ENCODE measurements around the gene CAMKMT. TPM values are rescaled to one million over a fixed set of nuclear protein-coding genes. Genes with fewer than 3 reads are reported as not detected.

Gene CAMKMT
- total RNA-seq, 3 donors from 2014 or later (not counting 1 experiment from before 2014, with no cell fraction given), result 18.1 to 25.0 (median 20.6) TPM

DNA sequence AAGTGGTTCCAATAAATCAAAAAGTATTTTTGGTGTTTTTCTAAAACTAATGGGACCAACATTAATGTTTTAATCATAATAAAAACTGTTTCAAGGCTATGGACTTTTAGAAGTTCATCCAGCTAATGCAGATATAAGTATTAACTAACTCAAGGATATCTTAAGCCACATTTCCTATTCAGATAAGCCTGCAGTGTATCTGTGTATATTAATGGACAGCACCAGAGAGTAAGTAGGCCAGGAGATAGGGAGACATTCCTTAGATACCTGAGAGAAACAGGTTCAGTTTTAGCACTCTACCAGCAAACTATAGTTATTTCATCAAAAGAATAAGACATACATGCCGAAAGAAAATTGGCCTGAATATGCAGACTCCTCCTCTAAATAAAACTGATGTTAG lies 27.8 kb upstream of the CAMKMT start:
- H3K27ac Mint-ChIP-seq, result no peak overlapping the region
- peaks cover 31% of the 10 kb centered on the region for H3K36me3 Mint-ChIP-seq
- 100% methylated on average over 1 of the region's 1 CpG for WGBS (ENCODE audit: insufficient coverage)
- H3K27ac ChIP-seq (ENCODE audit: low read length), result no peak overlapping the region
- H3K4me1 ChIP-seq (ENCODE audit: control insufficient read depth, insufficient read depth, low read length), result no peaks in the 10 kb centered on the region
- DNase-seq (no peak), ATAC-seq (no peak)
- no peaks in the 10 kb centered on the region for H3K27me3 Mint-ChIP-seq (ENCODE audit: low read depth in 2 of 2)
- TF ChIP-seq, protein P1, sequence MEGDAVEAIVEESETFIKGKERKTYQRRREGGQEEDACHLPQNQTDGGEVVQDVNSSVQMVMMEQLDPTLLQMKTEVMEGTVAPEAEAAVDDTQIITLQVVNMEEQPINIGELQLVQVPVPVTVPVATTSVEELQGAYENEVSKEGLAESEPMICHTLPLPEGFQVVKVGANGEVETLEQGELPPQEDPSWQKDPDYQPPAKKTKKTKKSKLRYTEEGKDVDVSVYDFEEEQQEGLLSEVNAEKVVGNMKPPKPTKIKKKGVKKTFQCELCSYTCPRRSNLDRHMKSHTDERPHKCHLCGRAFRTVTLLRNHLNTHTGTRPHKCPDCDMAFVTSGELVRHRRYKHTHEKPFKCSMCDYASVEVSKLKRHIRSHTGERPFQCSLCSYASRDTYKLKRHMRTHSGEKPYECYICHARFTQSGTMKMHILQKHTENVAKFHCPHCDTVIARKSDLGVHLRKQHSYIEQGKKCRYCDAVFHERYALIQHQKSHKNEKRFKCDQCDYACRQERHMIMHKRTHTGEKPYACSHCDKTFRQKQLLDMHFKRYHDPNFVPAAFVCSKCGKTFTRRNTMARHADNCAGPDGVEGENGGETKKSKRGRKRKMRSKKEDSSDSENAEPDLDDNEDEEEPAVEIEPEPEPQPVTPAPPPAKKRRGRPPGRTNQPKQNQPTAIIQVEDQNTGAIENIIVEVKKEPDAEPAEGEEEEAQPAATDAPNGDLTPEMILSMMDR (IDR thresholded peaks at IDR 0.05), result no peak
- peaks cover 7 to 10% of the 10 kb centered on the region in 2 donors for H3K4me1 Mint-ChIP-seq
- H3K9me3 Mint-ChIP-seq, result no peaks in the 10 kb centered on the region
- H3K36me3 ChIP-seq (ENCODE audit: control insufficient read depth, insufficient read depth, low read length), result peaks cover 45% of the 10 kb centered on the region
- H3K27me3 ChIP-seq (ENCODE audit: control insufficient read depth, insufficient read depth, low read length), result no peaks in the 10 kb centered on the region
- intact Hi-C loops (cut with micrococcal nuclease), result no loop called here
- no peak overlapping the region for H3K4me3 Mint-ChIP-seq
- no peaks in the 10 kb centered on the region for H3K9me3 ChIP-seq (ENCODE audit: control insufficient read depth, insufficient read depth, low read length)
- no peak overlapping the region for H3K4me3 ChIP-seq (ENCODE audit: low read length)

DNA sequence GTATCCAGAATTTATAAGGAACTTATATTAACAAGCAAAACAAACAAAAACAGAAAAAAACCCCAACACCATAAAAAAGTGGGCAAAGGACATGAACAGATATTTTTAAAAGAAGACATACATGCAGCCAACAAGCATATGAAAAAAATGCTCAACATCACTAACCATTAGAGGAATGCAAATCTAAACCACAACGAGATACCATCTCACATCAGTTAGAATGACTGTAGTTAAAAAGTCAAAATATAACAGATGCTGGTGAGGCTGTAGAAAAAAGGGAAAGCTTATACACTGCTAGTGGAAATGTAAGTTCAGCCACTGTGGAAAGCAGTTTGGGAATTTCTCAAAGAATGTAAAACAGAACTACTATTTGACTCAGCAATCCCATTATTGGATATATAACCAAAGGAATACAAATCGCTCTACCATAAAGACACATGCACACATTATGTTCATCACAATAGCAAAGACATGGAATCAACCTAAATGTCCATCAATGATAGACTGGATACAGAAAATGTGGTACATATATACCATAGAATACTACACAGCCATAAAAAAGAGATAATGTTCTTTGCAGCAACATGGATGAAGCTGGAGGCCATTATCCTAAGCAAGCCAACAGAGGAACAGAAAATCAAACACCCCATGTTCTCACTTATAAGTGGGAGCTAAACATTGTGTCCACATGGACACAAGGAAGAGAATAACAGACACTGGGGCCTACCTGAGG lies 25.8 kb upstream of the CAMKMT start:
- H3K4me1 Mint-ChIP-seq, result peaks cover 7 to 10% of the 10 kb centered on the region in 2 donors
- TF ChIP-seq, protein P1 (IDR thresholded peaks at IDR 0.05), result no peak
- ATAC-seq (no peak), DNase-seq (no peak)
- Histone ChIP-seq H3K4me1 (ENCODE audit: control insufficient read depth, insufficient read depth, low read length) (no peaks in the 10 kb centered on the region), H3K4me3 (ENCODE audit: low read length) (no peak overlapping the region), H3K36me3 (ENCODE audit: control insufficient read depth, insufficient read depth, low read length) (peaks cover 49% of the 10 kb centered on the region), H3K27ac (ENCODE audit: low read length) (no peak overlapping the region), H3K9me3 (ENCODE audit: control insufficient read depth, insufficient read depth, low read length) (no peaks in the 10 kb centered on the region), H3K27me3 (ENCODE audit: control insufficient read depth, insufficient read depth, low read length) (no peaks in the 10 kb centered on the region)
- WGBS (ENCODE audit: insufficient coverage), result no CpG with 5 or more reads among the region's 2 CpGs
- intact Hi-C loops (cut with micrococcal nuclease), result no loop called here
- no peak overlapping the region for H3K4me3 Mint-ChIP-seq
- H3K27me3 Mint-ChIP-seq (ENCODE audit: low read depth in 2 of 2), result no peaks in the 10 kb centered on the region
- no peaks in the 10 kb centered on the region for H3K9me3 Mint-ChIP-seq
- no peak overlapping the region for H3K27ac Mint-ChIP-seq
- H3K36me3 Mint-ChIP-seq, result peaks cover 31% of the 10 kb centered on the region

DNA sequence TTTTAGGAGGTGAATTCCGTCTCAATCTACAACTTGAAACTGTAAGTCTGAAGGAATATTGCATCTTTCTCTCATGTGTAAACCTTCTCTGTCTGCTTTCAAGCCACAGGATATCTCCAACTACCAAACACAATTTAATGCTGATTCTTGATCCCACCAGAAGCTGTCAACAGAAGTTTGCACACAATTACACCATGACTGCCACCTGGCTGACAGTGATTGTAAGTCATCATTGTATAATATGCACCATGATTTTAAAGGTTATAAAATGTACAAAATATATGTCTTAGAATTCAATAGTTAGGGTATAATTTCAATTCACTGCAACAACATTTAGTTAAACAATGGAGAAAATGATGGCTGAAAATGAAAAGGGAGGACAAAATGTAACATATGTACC lies 18.9 kb upstream of the CAMKMT start:
- Mint-ChIP-seq H3K36me3 (peaks cover 13% of the 10 kb centered on the region), H3K27ac (peak overlapping the region in 1 of 2 donors; percentile 54), H3K9me3 (no peaks in the 10 kb centered on the region), H3K4me3 (no peak overlapping the region), H3K27me3 (ENCODE audit: low read depth in 2 of 2) (no peaks in the 10 kb centered on the region), H3K4me1 (no peaks in the 10 kb centered on the region)
- no peaks in the 10 kb centered on the region for H3K27me3 ChIP-seq (ENCODE audit: control insufficient read depth, insufficient read depth, low read length)
- no peak overlapping the region for H3K27ac ChIP-seq (ENCODE audit: low read length)
- no peaks in the 10 kb centered on the region for H3K9me3 ChIP-seq (ENCODE audit: control insufficient read depth, insufficient read depth, low read length)
- H3K36me3 ChIP-seq (ENCODE audit: control insufficient read depth, insufficient read depth, low read length), result peaks cover 42% of the 10 kb centered on the region
- intact Hi-C loops (cut with micrococcal nuclease), result loop anchor here (1.0 to 10.0 kb wide), 3 partner anchors 98 to 301 kb away; no protein-coding TSS in a partner anchor
- no peaks in the 10 kb centered on the region for H3K4me1 ChIP-seq (ENCODE audit: control insufficient read depth, insufficient read depth, low read length)
- no peak overlapping the region for H3K4me3 ChIP-seq (ENCODE audit: low read length)
- TF ChIP-seq, protein P1 (IDR thresholded peaks at IDR 0.05), result peak; percentile 23
- WGBS (ENCODE audit: insufficient coverage), result 100% methylated on average over 1 of the region's 1 CpG
- peak in 1 of 2 donors; percentile 65 for DNase-seq
- ATAC-seq, result peak in 2 of 3 donors; percentile 50 to 52
